ENCODE data around the gene KLK5. TPM values are rescaled to one million over a fixed set of nuclear protein-coding genes. Genes with fewer than 3 reads are reported as not detected.

KLK5 gene
- total RNA-seq, 2 donors from 2014 or later, result 1.9 to 2.7 TPM

- Histone ChIP-seq H3K4me3 (no peak overlapping the region), H3K27me3 (replicated peaks; ENCODE audit: insufficient read depth) (no peaks in the 10 kb centered on the region), H3K36me3 (no peaks in the 10 kb centered on the region), H3K9me3 (no peaks in the 10 kb centered on the region), H3K4me1 (replicated peaks) (peaks cover 4% of the 10 kb centered on the region), H3K27ac (peak overlapping the region; percentile 43 to 48)
- 9% methylated on average over 12 of the region's 12 CpGs for WGBS
- no peak for DNase-seq (ENCODE audit: low spot score)
- intact Hi-C loops (cut with DNase I), result no loop called here
- TF ChIP-seq CTCF (IDR thresholded peaks at IDR 0.05), result no peak
- TF ChIP-seq POLR2AphosphoS5 (IDR thresholded peaks at IDR 0.05), result no peak
- no peak for TF ChIP-seq POLR2A (IDR thresholded peaks at IDR 0.05)
Measured at GRCh38 chr19:50921426-50922316, 31.2 kb downstream of the KLK5 start.

- no peak overlapping the region for H3K27ac ChIP-seq
- no peaks in the 10 kb centered on the region for H3K9me3 ChIP-seq
- intact Hi-C loops (cut with DNase I), result no loop called here
- no peaks in the 10 kb centered on the region for H3K4me1 ChIP-seq (replicated peaks)
- WGBS, result 73% methylated on average over 2 of the region's 2 CpGs
- no peak for DNase-seq (ENCODE audit: low spot score)
- H3K4me3 ChIP-seq, result no peak overlapping the region
- no peaks in the 10 kb centered on the region for H3K27me3 ChIP-seq (replicated peaks; ENCODE audit: insufficient read depth)
- no peaks in the 10 kb centered on the region for H3K36me3 ChIP-seq
- TF ChIP-seq POLR2A (IDR thresholded peaks at IDR 0.05), result no peak
- no peak for TF ChIP-seq CTCF (IDR thresholded peaks at IDR 0.05)
- no peak for TF ChIP-seq POLR2AphosphoS5 (IDR thresholded peaks at IDR 0.05)
Measured at GRCh38 chr19:50916069-50916468, 36.8 kb downstream of the KLK5 start.

DNA sequence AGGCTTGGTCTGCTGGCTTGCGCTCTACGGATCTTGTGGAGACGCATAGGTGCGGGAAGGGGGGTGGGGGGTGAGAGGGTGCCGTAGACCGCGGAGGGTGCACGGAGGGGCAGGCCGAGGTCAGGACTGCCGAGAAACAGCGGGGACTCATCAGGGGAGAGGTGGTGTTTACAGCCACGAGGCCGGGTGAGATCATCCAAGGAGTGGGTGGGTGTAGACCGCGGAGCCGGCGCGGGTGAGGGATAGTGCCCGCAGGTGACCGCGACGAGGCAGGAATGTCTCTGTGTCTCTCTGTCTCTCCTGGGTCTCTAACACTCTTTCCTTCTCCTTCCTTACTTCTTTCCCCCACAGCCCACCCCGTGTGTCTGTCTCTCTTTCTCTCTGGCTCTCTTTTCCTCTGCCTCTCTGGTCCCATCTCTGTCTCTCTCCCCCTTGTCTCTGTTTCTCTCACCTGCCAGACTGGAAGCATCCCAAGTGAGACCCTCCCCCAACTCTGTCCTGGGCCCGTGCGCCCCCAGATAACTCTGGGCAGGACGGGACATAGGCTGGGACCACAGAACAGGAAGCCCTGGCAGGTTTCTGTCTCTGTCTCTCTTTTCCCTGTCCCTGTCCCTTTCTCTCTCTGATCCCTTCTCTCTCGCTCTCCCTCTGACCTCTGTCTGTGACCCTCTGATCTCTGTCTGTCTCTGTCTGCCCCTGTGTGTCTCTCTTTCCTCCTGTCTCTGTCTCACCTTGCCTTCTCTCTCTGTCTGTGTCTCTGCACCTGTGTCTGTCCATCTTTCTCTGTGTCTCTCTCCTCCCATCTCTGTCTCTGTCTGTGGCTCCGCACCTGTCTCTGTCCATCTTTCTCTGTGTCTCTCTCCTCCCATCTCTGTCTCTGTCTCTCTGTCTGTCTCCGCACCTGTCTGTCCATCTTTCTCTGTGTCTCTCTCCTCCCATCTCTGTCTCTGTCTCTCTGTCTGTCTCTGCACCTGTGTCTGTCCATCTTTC lies 39.8 kb downstream of the KLK5 start:
- DNase-seq (ENCODE audit: low spot score), result no peak
- Histone ChIP-seq H3K27me3 (replicated peaks; ENCODE audit: insufficient read depth) (no peaks in the 10 kb centered on the region), H3K4me3 (no peak overlapping the region), H3K36me3 (no peaks in the 10 kb centered on the region), H3K9me3 (no peaks in the 10 kb centered on the region), H3K27ac (no peak overlapping the region), H3K4me1 (replicated peaks) (no peaks in the 10 kb centered on the region)
- intact Hi-C loops (cut with DNase I), result no loop called here
- WGBS, result 12% methylated on average over 29 of the region's 29 CpGs
- TF ChIP-seq CTCF (IDR thresholded peaks at IDR 0.05) (no peak), POLR2A (IDR thresholded peaks at IDR 0.05) (no peak), POLR2AphosphoS5 (IDR thresholded peaks at IDR 0.05) (no peak)

DNA sequence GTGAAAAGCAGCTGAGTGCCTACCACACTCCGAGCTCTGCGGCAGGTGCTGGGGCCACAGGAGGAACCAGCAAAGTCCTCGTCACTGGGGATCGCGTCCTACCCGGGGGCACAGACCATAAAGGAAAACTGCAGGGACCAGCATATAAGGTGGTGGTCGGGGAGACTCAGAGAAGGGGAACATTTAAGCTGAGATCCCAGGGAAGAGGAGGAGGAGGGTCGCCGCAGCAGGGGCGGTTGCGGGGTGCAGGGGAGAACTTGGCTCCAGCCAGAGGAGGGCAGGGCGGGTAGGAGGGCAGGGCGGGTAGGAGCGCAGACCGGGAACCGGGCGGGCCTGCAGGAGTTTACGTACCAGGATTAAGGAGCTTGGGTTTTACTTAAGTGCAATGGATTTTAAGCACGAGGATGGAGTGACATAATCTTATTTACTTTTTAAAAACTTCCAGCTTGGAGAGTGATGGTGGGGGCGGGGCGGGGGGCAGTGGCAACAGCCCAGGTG lies 40.7 kb downstream of the KLK5 start:
- intact Hi-C loops (cut with DNase I), result no loop called here
- no peak for DNase-seq (ENCODE audit: low spot score)
- H3K36me3 ChIP-seq, result no peaks in the 10 kb centered on the region
- no peak for TF ChIP-seq POLR2A (IDR thresholded peaks at IDR 0.05)
- H3K27ac ChIP-seq, result no peak overlapping the region
- no peak overlapping the region for H3K4me3 ChIP-seq
- H3K27me3 ChIP-seq (replicated peaks; ENCODE audit: insufficient read depth), result no peaks in the 10 kb centered on the region
- WGBS, result 23% methylated on average over 21 of the region's 21 CpGs
- H3K9me3 ChIP-seq, result no peaks in the 10 kb centered on the region
- H3K4me1 ChIP-seq (replicated peaks), result no peaks in the 10 kb centered on the region
